B cell (primary cell): ENCODE measurements around the gene PHF21B.

ENCODE experiments used
- EZH2 ChIP-seq: IDR thresholded peaks from 2 replicates; pipeline ENCODE4 v1.6.1; 2012; ENCODE audit warnings: borderline replicate concordance, low read depth, mild to moderate bottlenecking, moderate library complexity, low read length; ENCODE audit not compliant: insufficient read depth, poor library complexity, severe bottlenecking
- TF ChIP-seq, protein P1 (sequence below): fragments of 200-600 bp; IDR thresholded peaks from one replicate; pipeline ENCODE4 v1.8.0; 2022; ENCODE audit warnings: antibody characterized with exemption, mild to moderate bottlenecking

DNA sequence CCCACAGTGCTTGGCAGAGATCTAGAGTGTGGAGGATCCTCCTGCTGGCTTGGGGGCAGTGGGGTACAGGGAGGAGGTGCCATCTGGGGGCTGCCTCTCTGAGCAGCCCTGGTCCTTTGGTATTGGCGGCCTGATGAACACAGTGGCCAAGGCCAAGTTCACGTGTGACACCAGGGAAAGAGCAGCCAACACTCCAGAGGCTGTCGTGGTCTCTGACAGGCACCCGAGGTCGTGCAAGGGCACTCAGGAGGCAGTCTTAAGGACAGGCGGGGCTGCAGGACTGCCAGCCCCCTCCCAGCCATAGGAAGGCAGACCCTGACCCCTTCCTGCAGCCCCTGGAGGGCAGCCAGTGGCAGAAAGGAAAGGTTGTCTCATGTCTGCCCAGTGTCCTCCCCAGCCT lies 30.7 kb downstream of the PHF21B start:
- TF ChIP-seq, protein P1, sequence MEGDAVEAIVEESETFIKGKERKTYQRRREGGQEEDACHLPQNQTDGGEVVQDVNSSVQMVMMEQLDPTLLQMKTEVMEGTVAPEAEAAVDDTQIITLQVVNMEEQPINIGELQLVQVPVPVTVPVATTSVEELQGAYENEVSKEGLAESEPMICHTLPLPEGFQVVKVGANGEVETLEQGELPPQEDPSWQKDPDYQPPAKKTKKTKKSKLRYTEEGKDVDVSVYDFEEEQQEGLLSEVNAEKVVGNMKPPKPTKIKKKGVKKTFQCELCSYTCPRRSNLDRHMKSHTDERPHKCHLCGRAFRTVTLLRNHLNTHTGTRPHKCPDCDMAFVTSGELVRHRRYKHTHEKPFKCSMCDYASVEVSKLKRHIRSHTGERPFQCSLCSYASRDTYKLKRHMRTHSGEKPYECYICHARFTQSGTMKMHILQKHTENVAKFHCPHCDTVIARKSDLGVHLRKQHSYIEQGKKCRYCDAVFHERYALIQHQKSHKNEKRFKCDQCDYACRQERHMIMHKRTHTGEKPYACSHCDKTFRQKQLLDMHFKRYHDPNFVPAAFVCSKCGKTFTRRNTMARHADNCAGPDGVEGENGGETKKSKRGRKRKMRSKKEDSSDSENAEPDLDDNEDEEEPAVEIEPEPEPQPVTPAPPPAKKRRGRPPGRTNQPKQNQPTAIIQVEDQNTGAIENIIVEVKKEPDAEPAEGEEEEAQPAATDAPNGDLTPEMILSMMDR, result no peak
- TF ChIP-seq EZH2, result no peak
